HCT116 (cell line): ENCODE measurements around the gene PEX11A. TPM values are rescaled to one million over a fixed set of nuclear protein-coding genes. Genes with fewer than 3 reads are reported as not detected.

Experiments used
- ATAC-seq: fragments of 200-7000 bp; cut with Tn5 transposase; 2 replicates; pipeline ENCODE4 v1.9.1; 2020; ENCODE audit warnings: mild to moderate bottlenecking, moderate library complexity
- BruUV-seq: library from RNA; stranded (reverse); fragments of 400-500 nt; replicated peaks from 2 replicates; lab custom pipeline; 2021; lab: Mats Ljungman, UMichigan
- CTCF ChIA-PET: fragments of 300-600 bp; sonication (Branson Sonifier 250); formaldehyde crosslinking; loops from one replicate; lab custom pipeline; 2021; ENCODE audit warnings: antibody characterized with exemption; lab: Charles Lee
- POLR2A ChIA-PET: fragments of 300-600, 350-600 bp; sonication (Branson Sonifier 250); formaldehyde crosslinking; loops from one replicate; lab custom pipeline; 2021; ENCODE audit warnings: antibody characterized with exemption; lab: Charles Lee
- RAD21 ChIA-PET, 2 experiments: fragments of 300-600 bp; sonication (Branson Sonifier 250); formaldehyde crosslinking; loops; one replicate each; lab custom pipeline; 2023; ENCODE audit warnings: low total read pairs in 2 of 2; ENCODE audit not compliant: uncharacterized antibody in 2 of 2, unreplicated experiment in 2 of 2, low non-redundant PET in 1 of 2; lab: Charles Lee
- DNase-seq: peaks from one replicate; pipeline ENCODE4 v3.0.0-alpha.2; 2010; ENCODE audit warnings: low read depth, low spot score
- H2AFZ ChIP-seq: fragments of 200-600 bp; shearing (Covaris generic), sonication (generic); 2 replicates; pipeline ENCODE4 v1.6.1; 2017; ENCODE audit warnings: low read depth, mixed run types, mixed read lengths, antibody characterized with exemption, low read length; ENCODE audit not compliant: poor library complexity, severe bottlenecking
- H3K27ac ChIP-seq: 2 replicates; pipeline ENCODE4 v1.5.1; 2012; ENCODE audit warnings: low read depth, low read length
- H3K27me3 ChIP-seq: fragments of 200-600 bp; sonication (generic); 2 replicates; pipeline ENCODE4 v1.6.1; 2016; ENCODE audit warnings: mixed run types, low read length, mixed read lengths; ENCODE audit not compliant: insufficient read depth
- H3K36me3 ChIP-seq, 2 experiments: fragments of 200-500 bp in 1 of 2; fragments of 200-600 bp in 1 of 2; sonication (Bioruptor generic) in 1 of 2; sonication (generic) in 1 of 2; 2 replicates each; pipeline versions ENCODE4 v1.5.1 to v1.6.1; 2014 to 2016; ENCODE audit warnings: low read length in 2 of 2, inconsistent platforms in 1 of 2, mixed read lengths in 1 of 2, mixed run types in 1 of 2; ENCODE audit not compliant: insufficient read depth in 2 of 2, control insufficient read depth in 1 of 2
- H3K4me1 ChIP-seq, 2 experiments: fragments of 200-600 bp in 1 of 2; sonication (generic) in 1 of 2; 2 replicates each; pipeline versions ENCODE4 v1.5.1 to v1.6.1; 2012 to 2017; ENCODE audit warnings: low read length in 2 of 2, inconsistent platforms in 1 of 2, mild to moderate bottlenecking in 1 of 2, mixed read lengths in 1 of 2, mixed run types in 1 of 2, moderate library complexity in 1 of 2; ENCODE audit not compliant: insufficient read depth in 2 of 2, control insufficient read depth in 1 of 2
- H3K4me2 ChIP-seq: fragments of 200-600 bp; sonication (generic); 2 replicates; pipeline ENCODE4 v1.6.1; 2017; ENCODE audit warnings: mixed run types, low read length, mixed read lengths
- H3K4me3 ChIP-seq, 2 experiments: fragments of 200-600 bp in 1 of 2; sonication (generic) in 1 of 2; replicated peaks in 1 of 2; 2 replicates each; pipeline ENCODE4 v1.5.1; 2011 to 2016; ENCODE audit warnings: low read length in 2 of 2, control low read depth in 1 of 2, low read depth in 1 of 2, mild to moderate bottlenecking in 1 of 2, mixed read lengths in 1 of 2, mixed run types in 1 of 2
- H3K79me2 ChIP-seq: fragments of 200-600 bp; sonication (generic); 2 replicates; pipeline ENCODE4 v1.6.1; 2017; ENCODE audit warnings: mild to moderate bottlenecking, mixed run types, low read length, moderate library complexity, mixed read lengths; ENCODE audit not compliant: insufficient read depth
- H3K9ac ChIP-seq: fragments of 200-600 bp; sonication (generic); 2 replicates; pipeline ENCODE4 v1.6.1; 2016; ENCODE audit warnings: low read length, mixed read lengths
- H3K9me2 ChIP-seq: fragments of 200-600 bp; sonication (generic), shearing (Covaris generic); 2 replicates; pipeline ENCODE4 v1.6.1; 2017; ENCODE audit warnings: mixed run types, mild to moderate bottlenecking, moderate library complexity; ENCODE audit not compliant: insufficient read depth
- H3K9me3 ChIP-seq, 2 experiments: fragments of 200-500 bp in 1 of 2; fragments of 200-600 bp in 1 of 2; sonication (Bioruptor generic) in 1 of 2; sonication (generic) in 1 of 2; 2 replicates each; pipeline ENCODE4 v1.6.1; 2014 to 2017; ENCODE audit warnings: low read length in 2 of 2, mixed read lengths in 2 of 2, inconsistent platforms in 1 of 2, low read depth in 1 of 2, mild to moderate bottlenecking in 1 of 2, mixed run types in 1 of 2, moderate library complexity in 1 of 2; ENCODE audit not compliant: control insufficient read depth in 1 of 2, insufficient read depth in 1 of 2
- H4K20me1 ChIP-seq: fragments of 200-600 bp; sonication (generic), shearing (Covaris generic); 2 replicates; pipeline ENCODE4 v1.6.1; 2017; ENCODE audit warnings: mixed run types, mild to moderate bottlenecking, moderate library complexity; ENCODE audit not compliant: insufficient read depth
- CTCF ChIP-seq, 3 experiments: fragments of 200-600 bp in 1 of 3; sonication (generic) in 1 of 3; IDR thresholded peaks in 2 of 3; conservative IDR thresholded peaks in 1 of 3; 2 replicates each; pipeline ENCODE4 v1.5.1; 2012 to 2017; ENCODE audit warnings: low read depth in 2 of 3, low read length in 2 of 3, antibody characterized with exemption in 1 of 3, borderline replicate concordance in 1 of 3, control low read depth in 1 of 3, mild to moderate bottlenecking in 1 of 3, mixed read lengths in 1 of 3, mixed run types in 1 of 3, moderate library complexity in 1 of 3; ENCODE audit not compliant: insufficient read depth in 1 of 3
- FOSL1 ChIP-seq: IDR thresholded peaks from 2 replicates; pipeline ENCODE4 v1.6.1; 2012; ENCODE audit warnings: low read depth
- POLR2A ChIP-seq: IDR thresholded peaks from 2 replicates; pipeline ENCODE4 v1.7.0; 2011; ENCODE audit warnings: borderline replicate concordance; ENCODE audit not compliant: insufficient read depth, insufficient read length; ENCODE audit errors: extremely low read depth
- SRF ChIP-seq: IDR thresholded peaks from 2 replicates; pipeline ENCODE4 v1.6.1; 2012; ENCODE audit warnings: low read depth
- ZBTB33 ChIP-seq: IDR thresholded peaks from 2 replicates; pipeline ENCODE4 v1.6.1; 2011; ENCODE audit warnings: mild to moderate bottlenecking, low read length, moderate library complexity; ENCODE audit not compliant: insufficient replicate concordance; ENCODE audit errors: extremely low read depth
- intact Hi-C: fragments of 100-400 bp; cut with micrococcal nuclease; formaldehyde crosslinking; loops from 2 replicates; pipeline ENCODE4 v1.10.0; 2022
- total RNA-seq: library from RNA; stranded (reverse); gene quantifications from one replicate; pipeline ENCODE4 v1.2.1, GENCODE V29; 2021; ENCODE audit not compliant: unreplicated experiment

Gene PEX11A
- total RNA-seq, 1 experiment from 2014 or later = 7.1 TPM

- RAD21 ChIA-PET = no interaction called here
- H3K27me3 ChIP-seq = no peaks in the 10 kb centered on the region
- no peak overlapping the region for H3K4me2 ChIP-seq
- ATAC-seq (no peak), DNase-seq (no peak)
- H3K27ac ChIP-seq = no peak overlapping the region
- H3K4me1 ChIP-seq = peaks cover 0 to 5% of the 10 kb centered on the region in 2 experiments; a peak in 1 of 4 replicates
- CTCF ChIA-PET = no interaction called here
- no peaks in the 10 kb centered on the region for H3K79me2 ChIP-seq
- no peak overlapping the region for H3K4me3 ChIP-seq
- H3K9me2 ChIP-seq = no peaks in the 10 kb centered on the region
- H4K20me1 ChIP-seq = no peaks in the 10 kb centered on the region
- TF ChIP-seq FOSL1 (no peak), CTCF (IDR thresholded peaks at IDR 0.05 in 2 of 3, conservative IDR thresholded peaks at IDR 0.05 in 1 of 3; ENCODE audit: borderline replicate concordance in 1 of 3, insufficient read depth in 1 of 3, low read depth in 2 of 3, low read length in 2 of 3) (no peak), SRF (no peak), POLR2A (no peak), ZBTB33 (no peak)
- no peak overlapping the region for H3K9ac ChIP-seq
- H2AFZ ChIP-seq = no peak overlapping the region
- H3K36me3 ChIP-seq = no peaks in the 10 kb centered on the region
- H3K9me3 ChIP-seq = no peaks in the 10 kb centered on the region
- BruUV-seq = no TSS peak
- POLR2A ChIA-PET = no interaction called here
- intact Hi-C loops = no loop called here
Measured at GRCh38 chr15:89665449-89666181, 24.9 kb downstream of the PEX11A start.
